ENCODE data around the gene ZNF804B. TPM values are rescaled to one million over a fixed set of nuclear protein-coding genes. Genes with fewer than 3 reads are reported as not detected.

ZNF804B gene
- total and polyA plus RNA-seq, 2 of the 4 experiments (the other 2 are of a cell fraction) = not detected

- in situ Hi-C loops (cut with MboI; ENCODE audit: low sequenced_read_pairs) (no loop called here), dilution Hi-C loops (cut with HindIII; ENCODE audit: low sequenced_read_pairs, unreplicated experiment) (no loop called here)
- WGBS, 2 experiments (ENCODE audit: extremely low coverage in 2 of 2, insufficient read length in 1 of 2) = no CpG with 5 or more reads among the region's 1 CpG
These were observed 109.0 kb downstream of the ZNF804B start for GRCh38 chr7:88868456-88868855.

More at GRCh38 chr7:88868456-88868855, 109.0 kb downstream of the ZNF804B start:
- Histone ChIP-seq H2BK20ac (ENCODE audit: low read depth, low read length) (no peak overlapping the region), H3K23ac (ENCODE audit: low read depth, low read length) (no peak overlapping the region), H3K27ac (ENCODE audit: insufficient read depth, low read length) (no peak overlapping the region), H3K56ac (ENCODE audit: extremely low read depth, insufficient read depth, low read length) (no peak overlapping the region), H2BK15ac (ENCODE audit: low read depth, low read length) (no peak overlapping the region), H3K9ac (ENCODE audit: low read depth, low read length) (no peak overlapping the region), H3K9me1 (ENCODE audit: insufficient read depth, low read length) (no peaks in the 10 kb centered on the region), H3K36me3 (ENCODE audit: control insufficient read depth, insufficient read depth, low read length) (no peaks in the 10 kb centered on the region), H2AFZ (replicated peaks; ENCODE audit: low read length, poor library complexity) (no peak overlapping the region), H2BK120ac (ENCODE audit: low read depth, low read length) (no peak overlapping the region), H3K4me3 (ENCODE audit: insufficient read depth, low read depth, low read length) (no peak overlapping the region), H4K5ac (ENCODE audit: low read depth, low read length) (no peak overlapping the region), H3K27me3 (ENCODE audit: control insufficient read depth, insufficient read depth, low read length) (no peaks in the 10 kb centered on the region), H3K4me2 (ENCODE audit: low read depth, low read length) (no peak overlapping the region), H2AK9ac (replicated peaks; ENCODE audit: low read depth, low read length, poor library complexity) (no peak overlapping the region), H2BK5ac (ENCODE audit: low read depth, low read length, poor library complexity, severe bottlenecking) (no peak overlapping the region), H3K18ac (ENCODE audit: low read depth, low read length) (no peak overlapping the region), H4K8ac (ENCODE audit: low read depth in 2 of 2, low read length in 2 of 2) (no peak overlapping the region), H3K14ac (replicated peaks; ENCODE audit: low read depth, low read length) (no peak overlapping the region), H4K91ac (ENCODE audit: insufficient read depth, low read depth, low read length) (no peak overlapping the region), H4K20me1 (ENCODE audit: insufficient read depth, low read length) (no peaks in the 10 kb centered on the region), H3K9me3 (ENCODE audit: control insufficient read depth, insufficient read depth, low read length) (peaks cover 3% of the 10 kb centered on the region), H3K4me1 (ENCODE audit: control insufficient read depth, insufficient read depth, low read length) (no peaks in the 10 kb centered on the region), H2AK5ac (ENCODE audit: low read depth, low read length) (no peak overlapping the region), H3K4ac (ENCODE audit: low read depth, low read length) (no peak overlapping the region), H3K79me1 (ENCODE audit: low read depth in 1 of 2, low read length in 2 of 2) (no peaks in the 10 kb centered on the region)
- no peak for TF ChIP-seq RCOR1 (IDR thresholded peaks at IDR 0.05; ENCODE audit: insufficient replicate concordance, low read length)
- TF ChIP-seq MAZ (IDR thresholded peaks at IDR 0.05; ENCODE audit: borderline replicate concordance, low read depth, low read length) = no peak
- BruUV-seq (replicated peaks) = no TSS peak
- DNase-seq (no peak), ATAC-seq (ENCODE audit: low read depth) (no peak)
- intact Hi-C loops (cut with micrococcal nuclease) = no loop called here
- POLR2A ChIA-PET (ENCODE audit: unreplicated experiment) = no interaction called here
- CTCF ChIA-PET = no interaction called here
